Upper lobe of left lung (tissue), 6 donors: ENCODE data around the gene TATDN2. TPM values are rescaled to one million over a fixed set of nuclear protein-coding genes. Genes with fewer than 3 reads are reported as not detected.
"Not testable (repeated sequence)": the region's sequence is repeated elsewhere in the genome, so short reads cannot be mapped to it uniquely, and the experiment has no call there.

Source experiments
- ATAC-seq, 2 donors: fragments of 200-7000 bp; cut with Tn5 transposase; one replicate each; pipeline ENCODE4 v1.9.1; 2022; ENCODE audit warnings: mild to moderate bottlenecking in 2 of 2, moderate library complexity in 2 of 2; ENCODE audit not compliant: low FRiP score in 2 of 2
- DNase-seq, 2 donors: peaks; one replicate each; pipeline ENCODE4 v3.0.0-alpha.2; 2019 to 2020
- H3K27ac ChIP-seq, 4 donors: fragments of 200-600 bp; sonication (generic); one replicate each; pipeline ENCODE4 v1.5.1; 2016 to 2019
- H3K27me3 ChIP-seq, 4 donors: fragments of 200-600 bp; sonication (generic); one replicate each; pipeline ENCODE4 v1.5.1; 2017 to 2019
- H3K36me3 ChIP-seq, 4 donors: fragments of 200-600 bp; sonication (generic); one replicate each; pipeline ENCODE4 v1.5.1; 2016 to 2019
- H3K4me1 ChIP-seq, 4 donors: fragments of 200-600 bp; sonication (generic); one replicate each; pipeline ENCODE4 v1.5.1; 2018 to 2019
- H3K4me3 ChIP-seq, 4 donors: fragments of 200-600 bp; sonication (generic); one replicate each; pipeline ENCODE4 v1.5.1; 2017 to 2019; ENCODE audit warnings: mild to moderate bottlenecking in 2 of 4, moderate library complexity in 1 of 4
- H3K9me3 ChIP-seq, 4 donors: fragments of 200-600 bp; sonication (generic); one replicate each; pipeline ENCODE4 v1.5.1; 2018 to 2019
- CTCF ChIP-seq, 6 experiments: fragments of 450-650 bp in 4 of 6; fragments of 200-600 bp in 2 of 6; sonication (generic) in 2 of 6; IDR thresholded peaks; one replicate each; pipeline ENCODE4 v1.5.1; 2016 to 2019; ENCODE audit warnings: antibody characterized with exemption in 6 of 6
- EP300 ChIP-seq, 4 donors: sonication (generic); formaldehyde crosslinking; IDR thresholded peaks; one replicate each; pipeline ENCODE4 v1.5.1; 2017; ENCODE audit warnings: antibody characterized with exemption in 4 of 4, control low read depth in 2 of 4
- POLR2A ChIP-seq, 4 donors: fragments of 450-650 bp; IDR thresholded peaks; one replicate each; pipeline ENCODE4 v1.5.1; 2016 to 2017; ENCODE audit warnings: antibody characterized with exemption in 4 of 4, mild to moderate bottlenecking in 2 of 4
- POLR2AphosphoS5 ChIP-seq, 2 donors: sonication (generic); formaldehyde crosslinking; IDR thresholded peaks; one replicate each; pipeline ENCODE4 v1.5.1; 2017; ENCODE audit warnings: antibody characterized with exemption in 2 of 2
- WGBS, 2 donors: methylation state at CpG; one replicate each; pipeline ENCODE4 v1.1.5; 2017 to 2018; 5-methylcytosine and 5-hydroxymethylcytosine counted together
- total RNA-seq, 6 donors: library from RNA; depleted of rRNA in 4 of 6; stranded (reverse); fragments of >200 nt in 4 of 6; gene quantifications; one replicate each; pipeline versions ENCODE4 v1.1.0 to v1.2.1, GENCODE V29; 2016 to 2021
- donor health status: DM: no; HTN: no; CAD: no; lungs with moderate emphysema.
- donor health status: DM: no; HTN: yes; CAD: no; lungs with severe emphysema.

The TATDN2 gene
- total RNA-seq, 6 donors from 2014 or later, result 20.3 to 34.6 (median 26.0) TPM

GRCh38 chr3:10265833-10266232, 17.6 kb downstream of the TATDN2 start:
- ATAC-seq (no peak), DNase-seq (no peak)
- H3K36me3 ChIP-seq, result peaks cover 8 to 49% (median 30%) of the 10 kb centered on the region in 4 donors
- H3K4me3 ChIP-seq, result no peak overlapping the region
- H3K27ac ChIP-seq, result no peak overlapping the region
- peaks cover 4 to 22% (median 7%) of the 10 kb centered on the region in 4 donors for H3K4me1 ChIP-seq
- no peaks in the 10 kb centered on the region for H3K27me3 ChIP-seq
- WGBS, 2 donors, result 91 to 96% methylated on average over 2 of the region's 2 CpGs
- TF ChIP-seq CTCF (IDR thresholded peaks at IDR 0.05), result no peak
- no peak for TF ChIP-seq POLR2A (IDR thresholded peaks at IDR 0.05)
- TF ChIP-seq POLR2AphosphoS5 (IDR thresholded peaks at IDR 0.05), result no peak
- no peak for TF ChIP-seq EP300 (IDR thresholded peaks at IDR 0.05)
- no peaks in the 10 kb centered on the region for H3K9me3 ChIP-seq

- H3K9me3 ChIP-seq, H3K4me3 ChIP-seq, DNase-seq, H3K27ac ChIP-seq, ATAC-seq, H3K27me3 ChIP-seq: not testable (repeated sequence)
- peaks cover 12 to 49% (median 27%) of the 10 kb centered on the region in 4 donors for H3K36me3 ChIP-seq
- peaks cover 4 to 22% (median 7%) of the 10 kb centered on the region in 4 donors for H3K4me1 ChIP-seq
- 79 to 82% methylated on average over 7 of the region's 7 CpGs for WGBS, 2 donors
Measured at GRCh38 chr3:10266936-10267335, 18.7 kb downstream of the TATDN2 start.

GRCh38 chr3:10268116-10268515, 19.9 kb downstream of the TATDN2 start:
- no peak for TF ChIP-seq POLR2A (IDR thresholded peaks at IDR 0.05)
- no peak for TF ChIP-seq CTCF (IDR thresholded peaks at IDR 0.05)
- no peak for TF ChIP-seq POLR2AphosphoS5 (IDR thresholded peaks at IDR 0.05)
- TF ChIP-seq EP300 (IDR thresholded peaks at IDR 0.05), result no peak
- DNase-seq (no peak), ATAC-seq (no peak)
- Histone ChIP-seq H3K36me3 (peaks cover 12 to 48% (median 33%) of the 10 kb centered on the region in 4 donors), H3K27me3 (no peaks in the 10 kb centered on the region), H3K9me3 (no peaks in the 10 kb centered on the region), H3K4me3 (no peak overlapping the region), H3K4me1 (peaks cover 8 to 30% (median 10%) of the 10 kb centered on the region in 4 donors), H3K27ac (no peak overlapping the region)

- Histone ChIP-seq H3K9me3 (no peaks in the 10 kb centered on the region), H3K4me1 (peaks cover 13 to 33% (median 15%) of the 10 kb centered on the region in 4 donors), H3K36me3 (peaks cover 12 to 52% (median 33%) of the 10 kb centered on the region in 4 donors), H3K27ac (no peak overlapping the region), H3K27me3 (no peaks in the 10 kb centered on the region), H3K4me3 (no peak overlapping the region)
- DNase-seq (no peak), ATAC-seq (no peak)
- 100% methylated on average over 3 to 5 of the region's 5 CpGs for WGBS, 2 donors
- no peak for TF ChIP-seq EP300 (IDR thresholded peaks at IDR 0.05)
- TF ChIP-seq CTCF (IDR thresholded peaks at IDR 0.05), result no peak
- TF ChIP-seq POLR2AphosphoS5 (IDR thresholded peaks at IDR 0.05), result no peak
- no peak for TF ChIP-seq POLR2A (IDR thresholded peaks at IDR 0.05)
Measured at GRCh38 chr3:10268930-10269329, 20.7 kb downstream of the TATDN2 start.

GRCh38 chr3:10269443-10269842, 21.2 kb downstream of the TATDN2 start:
- no peak for DNase-seq
- WGBS, 2 donors, result 89% methylated on average over 5 of the region's 5 CpGs
- peaks cover 12 to 52% (median 31%) of the 10 kb centered on the region in 4 donors for H3K36me3 ChIP-seq
- ATAC-seq, result no peak
- H3K4me1 ChIP-seq, result peaks cover 16 to 33% (median 17%) of the 10 kb centered on the region in 4 donors
- no peak overlapping the region for H3K27ac ChIP-seq
- TF ChIP-seq EP300 (IDR thresholded peaks at IDR 0.05) (no peak), POLR2A (IDR thresholded peaks at IDR 0.05) (no peak), CTCF (IDR thresholded peaks at IDR 0.05) (no peak), POLR2AphosphoS5 (IDR thresholded peaks at IDR 0.05) (no peak)
- H3K4me3 ChIP-seq, result no peak overlapping the region
- no peaks in the 10 kb centered on the region for H3K27me3 ChIP-seq
- no peaks in the 10 kb centered on the region for H3K9me3 ChIP-seq

- peaks cover 23 to 70% (median 45%) of the 10 kb centered on the region in 4 donors for H3K36me3 ChIP-seq
Measured at GRCh38 chr3:10272476-10272875, 24.2 kb downstream of the TATDN2 start.

More at GRCh38 chr3:10272476-10272875, 24.2 kb downstream of the TATDN2 start:
- not testable (repeated sequence) for H3K4me3 ChIP-seq, ATAC-seq, H3K9me3 ChIP-seq, H3K27ac ChIP-seq, DNase-seq, H3K27me3 ChIP-seq
- WGBS, 2 donors, result 86 to 99% methylated on average over 11 of the region's 11 CpGs
- peaks cover 18 to 34% (median 20%) of the 10 kb centered on the region in 4 donors for H3K4me1 ChIP-seq
